CD4-positive, alpha-beta T cell (primary cell): ENCODE results near the gene COX19. TPM values are rescaled to one million over a fixed set of nuclear protein-coding genes. Genes with fewer than 3 reads are reported as not detected.
"Not testable (repeated sequence)": the region's sequence is repeated elsewhere in the genome, so short reads cannot be mapped to it uniquely, and the experiment has no call there.

Experiments used
- ATAC-seq: fragments of 200-7000 bp; cut with Tn5 transposase; one replicate; pipeline ENCODE4 v1.10.0; 2022; ENCODE audit warnings: mild to moderate bottlenecking; ENCODE audit not compliant: poor library complexity
- CTCF ChIA-PET: fragments of 350-600 bp; sonication (Branson Sonifier 250); formaldehyde crosslinking; loops from one replicate; lab custom pipeline; 2021; ENCODE audit warnings: antibody characterized with exemption, inconsistent platforms; lab: Charles Lee
- POLR2A ChIA-PET: fragments of 350-600 bp; sonication (Branson Sonifier 250); formaldehyde crosslinking; loops from one replicate; lab custom pipeline; 2021; ENCODE audit warnings: antibody characterized with exemption, inconsistent platforms; lab: Charles Lee
- DNase-seq, 14 experiments: peaks; one replicate each; pipeline ENCODE4 v3.0.0-alpha.2; 2013 to 2020; ENCODE audit warnings: mixed read lengths in 2 of 14
- H3K27ac ChIP-seq, 2 donors: one replicate each; pipeline versions ENCODE4 v1.5.1 to v1.7.0; 2013; ENCODE audit warnings: low read length in 2 of 2, low read depth in 1 of 2, mild to moderate bottlenecking in 1 of 2
- H3K27me3 ChIP-seq, 2 experiments: 1 replicate in 1 of 2; 2 replicates in 1 of 2; pipeline versions ENCODE4 v1.6.1 to v1.7.0; 2013; ENCODE audit warnings: low read length in 2 of 2, control low read depth in 1 of 2, mild to moderate bottlenecking in 1 of 2, moderate library complexity in 1 of 2; ENCODE audit not compliant: insufficient read depth in 2 of 2, control insufficient read depth in 1 of 2
- H3K36me3 ChIP-seq: one replicate; pipeline ENCODE4 v1.6.1; 2013; ENCODE audit warnings: low read length, control low read depth; ENCODE audit not compliant: insufficient read depth
- H3K4me1 ChIP-seq: one replicate; pipeline ENCODE4 v1.6.1; 2013; ENCODE audit warnings: low read length, control low read depth; ENCODE audit not compliant: insufficient read depth
- H3K4me3 ChIP-seq: one replicate; pipeline ENCODE4 v1.5.1; 2013; ENCODE audit warnings: mild to moderate bottlenecking, low read length, moderate library complexity
- H3K9me3 ChIP-seq, 2 experiments: 1 replicate in 1 of 2; 2 replicates in 1 of 2; pipeline versions ENCODE4 v1.6.1 to v1.7.0; 2013; ENCODE audit warnings: low read length in 2 of 2, mild to moderate bottlenecking in 2 of 2, control low read depth in 1 of 2, moderate library complexity in 1 of 2; ENCODE audit not compliant: control insufficient read depth in 1 of 2, insufficient read depth in 1 of 2
- H3K27ac Mint-ChIP-seq: one replicate; pipeline ENCODE4 v1.8.0; 2020; ENCODE audit warnings: mixed read lengths
- H3K27me3 Mint-ChIP-seq: one replicate; pipeline ENCODE4 v1.8.0; 2021; ENCODE audit warnings: mixed read lengths
- H3K36me3 Mint-ChIP-seq: one replicate; pipeline ENCODE4 v1.8.0; 2021; ENCODE audit warnings: low read depth, mixed read lengths
- H3K4me1 Mint-ChIP-seq: one replicate; pipeline ENCODE4 v1.8.0; 2021; ENCODE audit warnings: low read depth, mixed read lengths
- H3K4me3 Mint-ChIP-seq: one replicate; pipeline ENCODE4 v1.8.0; 2020; ENCODE audit warnings: mild to moderate bottlenecking, mixed read lengths
- H3K9me3 Mint-ChIP-seq: one replicate; pipeline ENCODE4 v1.8.0; 2020; ENCODE audit warnings: mixed read lengths
- intact Hi-C, 2 experiments: fragments of 100-400 bp; cut with DNase I in 1 of 2; cut with micrococcal nuclease in 1 of 2; formaldehyde crosslinking; loops; one replicate each; pipeline versions ENCODE4 v1.15.1 to v1.9.0; 2023 to 2025; cut with DNase I, micrococcal nuclease
- total RNA-seq, 174 experiments: library from RNA in 2 of 174; stranded (reverse) in 2 of 174; gene quantifications; one replicate each; pipeline ENCODE4 v1.2.3 and lab custom pipeline; 2021 to 2026
- TF ChIP-seq, protein P1 (sequence below): fragments of 200-600 bp; IDR thresholded peaks from one replicate; pipeline ENCODE4 v1.8.0; 2022; ENCODE audit warnings: antibody characterized with exemption, mild to moderate bottlenecking

Gene COX19
- total RNA-seq, 2 experiments from 2014 or later = 47.7 to 51.8 TPM

- Histone ChIP-seq H3K36me3 (peaks cover 22% of the 10 kb centered on the region), H3K27ac (no peak overlapping the region), H3K27me3 (no peaks in the 10 kb centered on the region), H3K9me3 (peaks cover 0 to 7% of the 10 kb centered on the region in 2 experiments), H3K4me1 (peaks cover 24% of the 10 kb centered on the region), H3K4me3 (no peak overlapping the region)
- TF ChIP-seq, protein P1, sequence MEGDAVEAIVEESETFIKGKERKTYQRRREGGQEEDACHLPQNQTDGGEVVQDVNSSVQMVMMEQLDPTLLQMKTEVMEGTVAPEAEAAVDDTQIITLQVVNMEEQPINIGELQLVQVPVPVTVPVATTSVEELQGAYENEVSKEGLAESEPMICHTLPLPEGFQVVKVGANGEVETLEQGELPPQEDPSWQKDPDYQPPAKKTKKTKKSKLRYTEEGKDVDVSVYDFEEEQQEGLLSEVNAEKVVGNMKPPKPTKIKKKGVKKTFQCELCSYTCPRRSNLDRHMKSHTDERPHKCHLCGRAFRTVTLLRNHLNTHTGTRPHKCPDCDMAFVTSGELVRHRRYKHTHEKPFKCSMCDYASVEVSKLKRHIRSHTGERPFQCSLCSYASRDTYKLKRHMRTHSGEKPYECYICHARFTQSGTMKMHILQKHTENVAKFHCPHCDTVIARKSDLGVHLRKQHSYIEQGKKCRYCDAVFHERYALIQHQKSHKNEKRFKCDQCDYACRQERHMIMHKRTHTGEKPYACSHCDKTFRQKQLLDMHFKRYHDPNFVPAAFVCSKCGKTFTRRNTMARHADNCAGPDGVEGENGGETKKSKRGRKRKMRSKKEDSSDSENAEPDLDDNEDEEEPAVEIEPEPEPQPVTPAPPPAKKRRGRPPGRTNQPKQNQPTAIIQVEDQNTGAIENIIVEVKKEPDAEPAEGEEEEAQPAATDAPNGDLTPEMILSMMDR = no peak
- Mint-ChIP-seq H3K9me3 (no peaks in the 10 kb centered on the region), H3K27ac (no peak overlapping the region), H3K27me3 (no peaks in the 10 kb centered on the region), H3K36me3 (peaks cover 14% of the 10 kb centered on the region), H3K4me1 (peaks cover 7% of the 10 kb centered on the region), H3K4me3 (no peak overlapping the region)
- CTCF ChIA-PET = no interaction called here
- POLR2A ChIA-PET = no interaction called here
- no peak for DNase-seq
- ATAC-seq = no peak
- intact Hi-C loops = no loop called here
Observed at GRCh38 chr7:1007901-1008300, 32.6 kb upstream of the COX19 start.

GRCh38 chr7:1005303-1005702, 30.0 kb upstream of the COX19 start:
- ChIA-PET CTCF (no interaction called here), POLR2A (interaction anchor here (0.7 kb wide), 1 partner anchor 82 kb away, joined by 3 read pairs; no protein-coding TSS in a partner anchor)
- Mint-ChIP-seq H3K4me1 (no peaks in the 10 kb centered on the region), H3K4me3 (no peak overlapping the region), H3K27ac (no peak overlapping the region), H3K36me3 (peaks cover 10% of the 10 kb centered on the region), H3K9me3 (no peaks in the 10 kb centered on the region), H3K27me3 (no peaks in the 10 kb centered on the region)
- DNase-seq = no peak
- peaks cover 1% of the 10 kb centered on the region for H3K4me1 ChIP-seq
- H3K27ac ChIP-seq = no peak overlapping the region
- TF ChIP-seq, protein P1 = no peak
- intact Hi-C loops = no loop called here
- peaks cover 22% of the 10 kb centered on the region for H3K36me3 ChIP-seq
- H3K27me3 ChIP-seq = no peaks in the 10 kb centered on the region
- H3K4me3 ChIP-seq = no peak overlapping the region
- no peaks in the 10 kb centered on the region for H3K9me3 ChIP-seq
- no peak for ATAC-seq

- POLR2A ChIA-PET = no interaction called here
- TF ChIP-seq, protein P1 = no peak
- H3K27me3 ChIP-seq = no peaks in the 10 kb centered on the region
- Mint-ChIP-seq H3K27me3 (no peaks in the 10 kb centered on the region), H3K36me3 (peaks cover 14% of the 10 kb centered on the region), H3K4me3 (no peak overlapping the region), H3K27ac (no peak overlapping the region), H3K4me1 (no peaks in the 10 kb centered on the region), H3K9me3 (no peaks in the 10 kb centered on the region)
- CTCF ChIA-PET = no interaction called here
- no peak for DNase-seq
- no peak for ATAC-seq
- peaks cover 17% of the 10 kb centered on the region for H3K36me3 ChIP-seq
- H3K4me1 ChIP-seq = no peaks in the 10 kb centered on the region
- no peaks in the 10 kb centered on the region for H3K9me3 ChIP-seq
- H3K4me3 ChIP-seq = no peak overlapping the region
- no peak overlapping the region for H3K27ac ChIP-seq
- intact Hi-C loops = no loop called here
Observed at GRCh38 chr7:1004018-1004852, 28.9 kb upstream of the COX19 start.

DNA sequence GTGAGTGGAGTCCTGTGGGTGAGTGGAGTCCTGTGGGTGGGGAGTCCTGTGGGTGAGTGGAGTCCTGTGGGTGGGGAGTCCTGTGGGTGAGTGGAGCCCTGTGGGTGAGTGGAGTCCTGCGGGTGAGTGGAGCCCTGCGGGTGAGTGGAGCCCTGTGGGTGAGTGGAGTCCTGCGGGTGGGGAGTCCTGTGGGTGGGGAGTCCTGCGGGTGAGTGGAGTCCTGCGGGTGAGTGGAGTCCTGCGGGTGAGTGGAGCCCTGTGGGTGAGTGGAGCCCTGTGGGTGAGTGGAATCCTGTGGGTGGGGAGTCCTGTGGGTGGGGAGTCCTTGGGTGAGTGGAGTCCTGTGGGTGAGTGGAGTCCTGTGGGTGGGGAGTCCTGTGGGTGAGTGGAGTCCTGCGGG, 27.1 kb upstream of the COX19 start:
- H3K4me3 ChIP-seq, DNase-seq, H3K27me3 ChIP-seq, H3K9me3 ChIP-seq, H3K4me1 Mint-ChIP-seq, H3K27me3 Mint-ChIP-seq, intact Hi-C loops, POLR2A ChIA-PET, H3K36me3 Mint-ChIP-seq, CTCF ChIA-PET, H3K4me1 ChIP-seq, H3K4me3 Mint-ChIP-seq, H3K36me3 ChIP-seq, H3K27ac ChIP-seq, ATAC-seq, H3K27ac Mint-ChIP-seq, H3K9me3 Mint-ChIP-seq: not testable (repeated sequence)

- H3K27ac ChIP-seq, H3K36me3 ChIP-seq, H3K4me3 ChIP-seq, H3K27me3 ChIP-seq, ATAC-seq, H3K27me3 Mint-ChIP-seq, DNase-seq, H3K27ac Mint-ChIP-seq, H3K36me3 Mint-ChIP-seq, H3K9me3 ChIP-seq, H3K4me1 ChIP-seq, H3K4me1 Mint-ChIP-seq, H3K4me3 Mint-ChIP-seq, H3K9me3 Mint-ChIP-seq, CTCF ChIA-PET, POLR2A ChIA-PET, intact Hi-C loops: not testable (repeated sequence)
Observed at GRCh38 chr7:1002026-1002425, 26.7 kb upstream of the COX19 start.
